ENCODE data around the gene RNF220. TPM values are rescaled to one million over a fixed set of nuclear protein-coding genes. Genes with fewer than 3 reads are reported as not detected.
"Not testable (repeated sequence)": the region's sequence is repeated elsewhere in the genome, so short reads cannot be mapped to it uniquely, and the experiment has no call there.

The RNF220 gene
- polyA plus RNA-seq, 1 donor, result 83.4 TPM

GRCh38 chr1:44553771-44554170 lies 148.7 kb downstream of the RNF220 start:
- Histone ChIP-seq H3K27me3 (ENCODE audit: control insufficient read depth, insufficient read depth, low read length) (peaks cover 5% of the 10 kb centered on the region), H3K36me3 (ENCODE audit: control insufficient read depth, insufficient read depth, low read length) (no peaks in the 10 kb centered on the region), H3K4me1 (ENCODE audit: control insufficient read depth, insufficient read depth, low read length) (no peaks in the 10 kb centered on the region), H3K9me3 (ENCODE audit: control insufficient read depth, low read depth, low read length) (no peaks in the 10 kb centered on the region), H3K4me3 (ENCODE audit: low read length) (no peak overlapping the region), H3K27ac (ENCODE audit: low read length) (no peak overlapping the region)
- DNase-seq, result no peak
- 100% methylated on average over 1 of the region's 6 CpGs for WGBS (ENCODE audit: insufficient coverage, low lambda C conversion rate)

DNA sequence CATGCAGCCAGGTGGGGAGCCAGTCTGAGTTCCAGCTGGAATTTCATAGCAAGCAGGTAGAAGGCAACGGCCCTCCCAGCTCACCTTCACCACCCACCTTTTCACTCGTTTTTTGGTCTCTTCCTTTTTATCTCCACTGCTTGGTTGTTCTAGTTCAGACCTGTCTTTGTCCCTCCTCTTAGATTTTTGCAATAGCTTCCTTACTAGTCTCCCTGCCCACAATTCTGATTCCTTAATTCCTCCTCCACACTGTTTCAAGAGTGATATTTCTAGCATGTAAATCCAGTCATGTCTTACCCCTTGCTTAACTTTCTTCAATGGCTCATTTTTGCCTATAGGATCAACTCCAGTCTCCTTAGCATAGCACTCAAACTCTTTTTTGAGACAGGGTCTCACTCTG lies 149.7 kb downstream of the RNF220 start:
- no peak for DNase-seq
- no peak overlapping the region for H3K27ac ChIP-seq (ENCODE audit: low read length)
- no peak overlapping the region for H3K4me3 ChIP-seq (ENCODE audit: low read length)
- H3K27me3 ChIP-seq (ENCODE audit: control insufficient read depth, insufficient read depth, low read length), result peaks cover 8% of the 10 kb centered on the region
- H3K36me3 ChIP-seq (ENCODE audit: control insufficient read depth, insufficient read depth, low read length), result no peaks in the 10 kb centered on the region
- no peaks in the 10 kb centered on the region for H3K9me3 ChIP-seq (ENCODE audit: control insufficient read depth, low read depth, low read length)
- no peaks in the 10 kb centered on the region for H3K4me1 ChIP-seq (ENCODE audit: control insufficient read depth, insufficient read depth, low read length)
- 78% methylated on average over 2 of the region's 2 CpGs for WGBS (ENCODE audit: insufficient coverage, low lambda C conversion rate)

DNA sequence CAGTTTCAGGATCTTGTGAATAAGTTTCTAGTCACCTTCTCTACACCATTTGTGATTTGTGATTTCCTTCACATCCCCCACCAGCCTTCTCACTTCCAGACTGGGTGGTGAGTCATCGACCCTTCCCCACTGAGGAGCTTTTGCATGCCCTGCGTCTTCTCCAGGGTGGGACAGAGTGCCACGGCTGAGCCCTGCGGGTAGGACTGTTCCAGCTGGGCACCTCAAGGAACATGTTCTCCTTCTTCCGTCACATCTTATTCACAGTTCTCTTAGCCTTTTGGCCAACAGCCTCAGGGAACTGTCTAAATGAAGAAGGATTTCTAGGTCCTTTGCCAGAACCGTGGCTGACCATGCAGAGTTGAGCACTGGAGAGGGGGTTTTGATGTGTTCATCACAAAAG lies 152.7 kb downstream of the RNF220 start:
- no peaks in the 10 kb centered on the region for H3K9me3 ChIP-seq (ENCODE audit: control insufficient read depth, low read depth, low read length)
- H3K36me3 ChIP-seq (ENCODE audit: control insufficient read depth, insufficient read depth, low read length), result no peaks in the 10 kb centered on the region
- no peak for DNase-seq
- H3K4me3 ChIP-seq (ENCODE audit: low read length), result no peak overlapping the region
- no CpG with 5 or more reads among the region's 6 CpGs for WGBS (ENCODE audit: insufficient coverage, low lambda C conversion rate)
- H3K27me3 ChIP-seq (ENCODE audit: control insufficient read depth, insufficient read depth, low read length), result peaks cover 8% of the 10 kb centered on the region
- H3K27ac ChIP-seq (ENCODE audit: low read length), result no peak overlapping the region
- no peaks in the 10 kb centered on the region for H3K4me1 ChIP-seq (ENCODE audit: control insufficient read depth, insufficient read depth, low read length)

DNA sequence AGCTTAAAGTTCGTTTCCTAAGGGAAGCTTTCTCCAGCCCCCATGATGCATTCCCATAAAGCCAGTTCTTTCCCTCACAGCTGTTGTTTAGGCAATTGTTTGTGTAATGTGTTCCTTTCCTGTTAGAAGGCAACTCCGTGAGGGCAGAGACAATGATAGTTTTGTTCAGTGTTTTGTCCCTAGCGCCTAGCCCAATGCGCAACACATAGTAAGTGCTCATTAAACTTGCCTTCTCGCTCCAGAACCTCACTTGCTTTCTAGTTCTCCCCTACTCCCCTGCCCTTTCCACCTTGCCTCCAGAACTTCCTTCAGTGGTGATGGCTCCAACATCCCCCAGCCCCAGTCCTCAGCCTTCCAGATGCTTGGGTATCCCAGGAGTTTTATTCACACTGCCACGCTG lies 153.8 kb downstream of the RNF220 start:
- Histone ChIP-seq H3K27me3 (ENCODE audit: control insufficient read depth, insufficient read depth, low read length) (peaks cover 8% of the 10 kb centered on the region), H3K27ac (ENCODE audit: low read length) (no peak overlapping the region), H3K4me1 (ENCODE audit: control insufficient read depth, insufficient read depth, low read length) (no peaks in the 10 kb centered on the region), H3K36me3 (ENCODE audit: control insufficient read depth, insufficient read depth, low read length) (no peaks in the 10 kb centered on the region), H3K9me3 (ENCODE audit: control insufficient read depth, low read depth, low read length) (no peaks in the 10 kb centered on the region), H3K4me3 (ENCODE audit: low read length) (no peak overlapping the region)
- DNase-seq, result no peak
- 92% methylated on average over 2 of the region's 6 CpGs for WGBS (ENCODE audit: insufficient coverage, low lambda C conversion rate)

DNA sequence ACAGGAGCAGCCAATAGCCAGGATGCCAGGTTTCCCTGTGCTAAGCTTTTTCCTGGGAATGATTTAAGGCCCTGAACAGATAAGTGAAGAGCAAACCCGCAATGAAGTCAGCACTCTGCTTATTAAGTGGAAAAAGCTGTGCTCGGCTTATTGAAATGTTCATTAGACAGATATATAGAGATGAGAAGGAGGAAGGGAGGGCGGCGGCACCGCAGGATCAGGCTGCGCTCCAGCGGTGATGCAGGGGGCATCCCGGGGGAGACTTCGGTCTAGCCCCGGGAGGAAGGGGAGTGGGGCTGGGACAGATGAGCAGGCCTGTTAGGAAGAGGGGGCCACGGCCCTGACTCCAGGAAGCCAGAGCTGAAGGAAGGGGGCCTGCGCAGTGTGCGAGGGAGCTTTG lies 154.3 kb downstream of the RNF220 start:
- Histone ChIP-seq H3K36me3 (ENCODE audit: control insufficient read depth, insufficient read depth, low read length) (no peaks in the 10 kb centered on the region), H3K27ac (ENCODE audit: low read length) (no peak overlapping the region), H3K4me1 (ENCODE audit: control insufficient read depth, insufficient read depth, low read length) (no peaks in the 10 kb centered on the region), H3K27me3 (ENCODE audit: control insufficient read depth, insufficient read depth, low read length) (peaks cover 8% of the 10 kb centered on the region), H3K9me3 (ENCODE audit: control insufficient read depth, low read depth, low read length) (no peaks in the 10 kb centered on the region), H3K4me3 (ENCODE audit: low read length) (no peak overlapping the region)
- no CpG with 5 or more reads among the region's 13 CpGs for WGBS (ENCODE audit: insufficient coverage, low lambda C conversion rate)
- no peak for DNase-seq

DNA sequence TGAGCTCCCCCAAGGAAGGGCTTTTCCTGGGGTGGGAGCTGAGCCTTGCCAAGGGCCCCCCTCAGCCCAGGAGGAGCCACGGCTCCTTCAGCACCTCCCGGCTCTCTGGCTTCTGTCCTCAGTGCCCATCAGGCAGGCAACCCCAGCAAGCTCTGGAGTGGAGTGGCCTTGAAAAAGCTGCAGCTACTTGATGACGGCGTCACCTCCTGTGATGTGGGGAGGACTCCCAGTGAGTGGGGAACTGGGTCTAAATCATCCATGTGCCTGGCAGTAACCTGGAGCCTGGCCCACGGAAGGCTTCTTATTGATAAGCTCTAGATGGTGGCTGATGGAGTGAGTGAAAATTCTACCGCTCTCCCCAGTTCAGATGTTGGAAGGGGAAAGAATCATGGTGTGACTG lies 154.9 kb downstream of the RNF220 start:
- Histone ChIP-seq H3K27ac (ENCODE audit: low read length) (no peak overlapping the region), H3K27me3 (ENCODE audit: control insufficient read depth, insufficient read depth, low read length) (peaks cover 8% of the 10 kb centered on the region), H3K36me3 (ENCODE audit: control insufficient read depth, insufficient read depth, low read length) (no peaks in the 10 kb centered on the region), H3K9me3 (ENCODE audit: control insufficient read depth, low read depth, low read length) (no peaks in the 10 kb centered on the region), H3K4me3 (ENCODE audit: low read length) (no peak overlapping the region), H3K4me1 (ENCODE audit: control insufficient read depth, insufficient read depth, low read length) (no peaks in the 10 kb centered on the region)
- no CpG with 5 or more reads among the region's 6 CpGs for WGBS (ENCODE audit: insufficient coverage, low lambda C conversion rate)
- no peak for DNase-seq

DNA sequence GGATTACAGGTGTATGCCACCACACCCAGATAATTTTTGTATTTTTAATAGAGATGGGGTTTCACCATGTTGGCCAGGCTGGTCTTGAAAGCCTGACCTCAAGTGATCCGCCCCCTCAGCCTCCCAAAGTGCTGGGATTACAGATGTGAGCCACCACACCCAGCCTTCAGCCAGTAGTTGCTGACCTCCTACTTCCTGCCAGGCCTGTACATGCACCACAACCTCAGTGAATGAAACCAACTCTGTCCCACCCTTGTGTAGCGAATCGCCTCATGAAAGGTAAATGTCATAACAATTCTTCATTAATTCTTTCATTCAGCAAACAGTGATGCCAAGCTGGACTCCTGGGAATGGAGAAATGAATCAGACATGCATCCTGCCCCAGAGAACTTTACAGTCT lies 155.6 kb downstream of the RNF220 start:
- H3K9me3 ChIP-seq (ENCODE audit: control insufficient read depth, low read depth, low read length), result not testable (repeated sequence)
- WGBS (ENCODE audit: insufficient coverage, low lambda C conversion rate), result no CpG with 5 or more reads among the region's 3 CpGs

DNA sequence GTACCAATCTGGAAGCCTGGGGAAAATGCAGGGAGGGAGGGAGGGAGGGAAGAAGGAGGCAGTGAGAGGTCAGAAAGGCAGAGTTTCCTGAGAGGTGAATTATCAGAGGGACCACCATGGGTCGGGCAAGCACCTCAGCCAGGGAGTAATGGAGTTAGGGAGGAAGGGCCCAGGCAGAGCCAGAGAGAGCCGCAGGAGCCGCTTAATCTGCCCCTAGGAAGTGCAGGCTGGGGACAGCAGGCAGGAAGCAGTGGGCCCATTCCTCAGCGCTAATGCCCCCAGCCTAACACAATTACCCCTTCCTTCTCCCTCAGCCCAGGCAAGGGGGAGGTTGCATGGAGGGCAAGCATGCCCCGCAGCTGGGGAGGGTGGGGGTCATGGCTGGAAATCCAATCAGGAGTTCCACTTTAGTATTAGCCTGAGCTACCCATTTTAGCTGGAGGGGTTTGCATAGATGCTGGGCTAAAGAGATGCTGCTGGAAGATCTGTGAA lies 160.2 kb downstream of the RNF220 start:
- no peak for DNase-seq
- H3K4me1 ChIP-seq (ENCODE audit: control insufficient read depth, insufficient read depth, low read length), result no peaks in the 10 kb centered on the region
- no peak overlapping the region for H3K4me3 ChIP-seq (ENCODE audit: low read length)
- no peaks in the 10 kb centered on the region for H3K36me3 ChIP-seq (ENCODE audit: control insufficient read depth, insufficient read depth, low read length)
- no peaks in the 10 kb centered on the region for H3K9me3 ChIP-seq (ENCODE audit: control insufficient read depth, low read depth, low read length)
- WGBS (ENCODE audit: insufficient coverage, low lambda C conversion rate), result no CpG with 5 or more reads among the region's 5 CpGs
- H3K27me3 ChIP-seq (ENCODE audit: control insufficient read depth, insufficient read depth, low read length), result peaks cover 8% of the 10 kb centered on the region
- H3K27ac ChIP-seq (ENCODE audit: low read length), result no peak overlapping the region

More for the DNA sequence above, 155.6 kb downstream of the RNF220 start:
- not testable (repeated sequence) for DNase-seq; H3K27ac ChIP-seq (ENCODE audit: low read length); H3K36me3 ChIP-seq (ENCODE audit: control insufficient read depth, insufficient read depth, low read length); H3K4me1 ChIP-seq (ENCODE audit: control insufficient read depth, insufficient read depth, low read length); H3K4me3 ChIP-seq (ENCODE audit: low read length)
- H3K27me3 ChIP-seq (ENCODE audit: control insufficient read depth, insufficient read depth, low read length), result peaks cover 10% of the 10 kb centered on the region

DNA sequence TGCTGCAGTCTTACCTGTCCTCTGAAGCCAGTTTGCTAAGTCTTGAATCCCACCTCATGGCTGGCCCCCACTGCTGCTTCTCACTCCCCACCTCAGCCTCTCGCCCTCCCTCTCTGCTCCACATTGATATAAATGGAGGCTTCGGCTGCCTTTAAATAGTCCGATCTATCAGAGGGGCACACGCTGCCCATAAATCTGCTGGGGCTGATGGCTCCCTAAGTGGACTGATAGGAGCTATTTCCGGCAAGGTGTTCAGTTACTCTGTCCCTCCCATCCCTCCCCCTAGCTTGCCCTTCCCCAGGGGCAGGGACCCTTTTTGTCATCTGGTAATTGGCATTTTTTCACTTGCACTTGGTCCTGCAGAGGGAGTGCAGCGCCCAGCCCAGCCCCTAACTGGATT lies 160.8 kb downstream of the RNF220 start:
- DNase-seq, result no peak
- WGBS (ENCODE audit: insufficient coverage, low lambda C conversion rate), result no CpG with 5 or more reads among the region's 6 CpGs
- Histone ChIP-seq H3K9me3 (ENCODE audit: control insufficient read depth, low read depth, low read length) (no peaks in the 10 kb centered on the region), H3K4me1 (ENCODE audit: control insufficient read depth, insufficient read depth, low read length) (no peaks in the 10 kb centered on the region), H3K27me3 (ENCODE audit: control insufficient read depth, insufficient read depth, low read length) (peaks cover 8% of the 10 kb centered on the region), H3K27ac (ENCODE audit: low read length) (no peak overlapping the region), H3K36me3 (ENCODE audit: control insufficient read depth, insufficient read depth, low read length) (no peaks in the 10 kb centered on the region), H3K4me3 (ENCODE audit: low read length) (no peak overlapping the region)

- no peak for DNase-seq
- Histone ChIP-seq H3K27me3 (ENCODE audit: control insufficient read depth, insufficient read depth, low read length) (peaks cover 11% of the 10 kb centered on the region), H3K9me3 (ENCODE audit: control insufficient read depth, low read depth, low read length) (no peaks in the 10 kb centered on the region), H3K4me1 (ENCODE audit: control insufficient read depth, insufficient read depth, low read length) (no peaks in the 10 kb centered on the region), H3K36me3 (ENCODE audit: control insufficient read depth, insufficient read depth, low read length) (no peaks in the 10 kb centered on the region), H3K27ac (ENCODE audit: low read length) (no peak overlapping the region), H3K4me3 (ENCODE audit: low read length) (no peak overlapping the region)
- no CpG with 5 or more reads among the region's 7 CpGs for WGBS (ENCODE audit: insufficient coverage, low lambda C conversion rate)
These were observed 161.4 kb downstream of the RNF220 start for GRCh38 chr1:44566281-44567046.

Data from large intestine (tissue), 3 donors.